LNCAP (cell line): ENCODE results near the gene MCTP1.

ENCODE experiments used
- TF ChIP-seq, protein P1 (sequence below): fragments of 450-650 bp; IDR thresholded peaks from 2 replicates; pipeline ENCODE4 v1.5.1; 2017; ENCODE audit warnings: mild to moderate bottlenecking

MCTP1 gene

DNA sequence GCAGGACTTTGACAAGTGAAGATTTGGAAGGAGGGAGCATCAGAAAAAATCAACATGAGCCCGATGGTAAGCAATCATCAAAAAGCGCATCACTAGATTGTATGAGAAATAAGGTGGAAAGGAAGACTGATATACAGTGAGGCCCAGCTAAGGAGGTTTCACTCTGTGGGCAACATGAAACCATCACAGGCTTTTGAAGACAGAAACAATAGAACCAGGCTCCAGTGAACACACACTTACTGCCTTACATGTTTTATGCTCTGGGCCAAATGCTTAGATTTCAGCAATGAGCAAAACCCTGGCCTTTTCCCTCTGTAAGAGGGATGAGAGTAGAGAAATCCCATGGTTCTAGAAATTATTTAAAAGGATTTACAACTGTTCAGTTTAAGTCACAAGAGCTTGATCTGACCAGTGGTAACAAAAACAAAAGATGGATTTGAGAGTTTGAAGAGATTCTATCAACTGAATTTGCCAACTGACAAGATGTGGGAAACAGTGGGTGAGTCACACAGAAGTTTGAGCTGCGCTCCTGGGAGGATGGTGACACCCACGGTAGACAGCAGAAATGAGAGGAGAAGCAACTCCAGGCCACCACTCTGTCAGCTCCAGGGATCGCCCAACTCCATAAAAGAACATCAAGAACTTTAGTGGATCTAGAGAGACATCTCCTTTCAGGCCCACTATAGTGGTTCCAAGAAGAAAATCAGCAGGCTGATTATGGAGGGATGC, 261.8 kb downstream of the MCTP1 start:
- TF ChIP-seq, protein P1, sequence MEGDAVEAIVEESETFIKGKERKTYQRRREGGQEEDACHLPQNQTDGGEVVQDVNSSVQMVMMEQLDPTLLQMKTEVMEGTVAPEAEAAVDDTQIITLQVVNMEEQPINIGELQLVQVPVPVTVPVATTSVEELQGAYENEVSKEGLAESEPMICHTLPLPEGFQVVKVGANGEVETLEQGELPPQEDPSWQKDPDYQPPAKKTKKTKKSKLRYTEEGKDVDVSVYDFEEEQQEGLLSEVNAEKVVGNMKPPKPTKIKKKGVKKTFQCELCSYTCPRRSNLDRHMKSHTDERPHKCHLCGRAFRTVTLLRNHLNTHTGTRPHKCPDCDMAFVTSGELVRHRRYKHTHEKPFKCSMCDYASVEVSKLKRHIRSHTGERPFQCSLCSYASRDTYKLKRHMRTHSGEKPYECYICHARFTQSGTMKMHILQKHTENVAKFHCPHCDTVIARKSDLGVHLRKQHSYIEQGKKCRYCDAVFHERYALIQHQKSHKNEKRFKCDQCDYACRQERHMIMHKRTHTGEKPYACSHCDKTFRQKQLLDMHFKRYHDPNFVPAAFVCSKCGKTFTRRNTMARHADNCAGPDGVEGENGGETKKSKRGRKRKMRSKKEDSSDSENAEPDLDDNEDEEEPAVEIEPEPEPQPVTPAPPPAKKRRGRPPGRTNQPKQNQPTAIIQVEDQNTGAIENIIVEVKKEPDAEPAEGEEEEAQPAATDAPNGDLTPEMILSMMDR, result no peak

DNA sequence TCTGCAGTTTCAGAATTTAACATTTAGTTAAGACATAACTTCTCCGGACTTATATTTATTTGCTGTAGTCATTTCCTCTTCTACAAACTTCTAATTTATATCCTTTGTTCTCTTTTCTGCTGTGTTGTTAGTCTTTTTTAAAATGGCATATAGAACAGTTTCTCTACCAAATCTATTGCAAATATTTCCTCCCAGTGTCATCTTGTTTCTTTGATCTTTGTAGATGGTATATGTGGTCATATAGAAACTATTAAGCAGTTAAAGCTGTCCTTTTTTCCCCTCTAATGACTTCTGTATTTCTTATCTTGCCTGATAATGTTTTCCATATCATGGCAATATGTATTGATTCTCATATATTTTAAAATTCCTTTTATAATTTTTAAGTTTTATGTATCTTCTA, 264.5 kb downstream of the MCTP1 start:
- TF ChIP-seq, protein P1, result no peak

DNA sequence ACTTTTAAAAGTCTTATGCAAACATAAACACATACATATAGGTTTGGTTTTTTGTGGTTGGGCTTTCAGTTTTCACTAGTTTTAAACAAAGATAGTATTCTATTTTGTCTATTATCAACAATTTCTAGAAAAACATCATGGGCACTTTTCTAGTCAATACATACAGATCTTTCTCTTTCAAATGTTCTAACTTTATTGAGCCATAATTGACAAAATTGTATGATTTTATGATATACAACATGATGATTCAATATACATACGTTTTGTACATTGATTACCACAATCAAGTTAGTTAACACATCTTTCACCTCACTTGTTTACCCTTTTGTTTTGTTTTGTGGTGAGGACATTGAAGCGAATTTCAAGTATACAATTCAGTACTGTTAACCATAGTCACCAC, 265.9 kb downstream of the MCTP1 start:
- TF ChIP-seq, protein P1, result no peak

DNA sequence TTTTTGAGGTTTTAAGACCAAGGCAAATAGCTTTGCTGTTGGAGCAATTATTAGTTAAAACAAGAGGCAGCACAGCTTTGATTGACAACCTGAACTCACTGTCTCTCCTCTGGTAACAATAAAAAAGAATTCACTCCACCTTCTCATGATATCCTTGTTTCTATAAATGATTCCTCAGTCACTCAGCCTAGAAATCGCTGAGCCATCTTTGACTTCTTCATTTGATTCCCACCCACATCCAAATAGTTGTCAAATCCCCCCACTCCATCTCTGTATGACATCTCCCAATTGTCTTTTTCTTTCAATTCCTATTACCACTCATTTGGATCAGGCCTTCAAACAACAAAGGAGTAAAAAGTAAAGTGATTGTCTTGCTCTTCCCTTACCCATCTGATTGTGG, 266.4 kb downstream of the MCTP1 start:
- TF ChIP-seq, protein P1, result no peak

DNA sequence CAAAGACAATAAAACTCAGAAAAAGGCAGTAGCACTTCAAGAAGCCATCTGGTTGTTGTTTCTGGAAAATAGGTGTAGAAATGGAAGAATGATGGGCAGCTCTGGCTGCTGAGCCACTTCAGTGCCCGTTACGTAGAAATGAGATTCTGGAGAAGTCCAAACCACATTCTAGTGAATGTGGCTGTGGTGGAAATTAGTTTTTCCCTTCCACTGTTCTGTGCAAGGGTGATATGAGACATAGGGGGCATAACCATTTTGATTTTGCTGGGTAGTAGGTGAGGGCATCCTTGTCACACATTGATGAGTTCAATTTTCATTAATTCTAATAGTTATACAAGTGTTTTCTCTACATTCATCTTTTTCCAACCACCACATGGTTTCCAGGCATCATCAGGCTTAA, 275.1 kb downstream of the MCTP1 start:
- TF ChIP-seq, protein P1, result no peak

DNA sequence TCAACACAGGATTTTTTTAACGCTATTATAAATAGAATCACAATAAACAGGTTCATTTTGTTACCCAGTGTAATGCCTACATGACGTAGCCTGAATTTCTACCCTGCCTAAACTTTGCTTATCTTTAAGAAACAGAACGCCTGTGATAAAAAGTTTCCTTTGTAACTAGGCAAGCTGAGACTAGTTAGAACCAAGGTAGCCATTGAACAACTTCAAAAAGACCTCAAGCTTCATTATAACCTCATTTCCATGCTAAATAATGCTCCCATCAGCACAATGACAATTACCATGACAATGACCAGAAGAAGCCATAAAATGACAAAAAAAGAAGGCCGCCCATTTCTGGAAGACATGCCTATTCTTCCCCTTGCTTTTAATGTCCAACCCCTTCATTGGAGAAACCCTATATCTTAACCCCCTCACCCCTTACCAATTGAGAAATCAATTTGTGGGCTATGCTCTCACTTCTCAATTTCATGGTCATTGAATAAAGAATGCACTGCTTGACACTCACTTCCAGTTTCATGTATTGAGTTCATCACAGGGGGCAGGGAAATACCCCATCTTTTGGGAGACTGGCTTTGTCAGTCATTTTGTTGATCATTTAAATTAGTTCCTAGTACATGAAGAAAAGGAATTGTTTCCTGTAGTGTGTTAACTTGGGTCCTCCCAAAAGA, 276.8 kb downstream of the MCTP1 start:
- TF ChIP-seq, protein P1, result no peak

DNA sequence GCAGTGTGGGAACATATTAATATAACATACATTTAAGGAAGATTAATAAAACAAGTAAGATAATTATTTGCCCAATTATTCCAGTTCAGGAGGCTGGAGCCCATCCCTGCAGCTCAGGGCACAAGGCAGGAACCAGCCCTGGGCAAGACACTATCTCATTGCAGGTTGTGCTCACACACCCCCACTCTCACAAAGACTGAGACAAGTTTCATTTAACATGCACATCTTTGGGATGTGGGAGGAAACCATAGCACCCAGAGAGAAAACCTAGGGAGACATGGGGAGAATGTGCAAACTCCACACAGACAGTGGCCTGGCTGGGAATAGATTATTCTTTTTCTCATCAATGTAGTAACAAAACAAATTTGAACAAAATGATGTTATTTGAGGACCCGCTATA, 279.1 kb downstream of the MCTP1 start:
- TF ChIP-seq, protein P1, result no peak
